HG03066 (cell line): ENCODE measurements around the gene GPR25.
"Not testable (repeated sequence)": the region's sequence is repeated elsewhere in the genome, so short reads cannot be mapped to it uniquely, and the experiment has no call there.

Source experiments
- ATAC-seq: cut with Tn5 transposase; IDR thresholded peaks from one replicate; pipeline ENCODE4 v1.9.1; 2021; ENCODE audit warnings: low read depth; ENCODE audit not compliant: unreplicated experiment

GPR25 gene

GRCh38 chr1:200909071-200909470 is 36.3 kb downstream of the GPR25 start:
- ATAC-seq: no peak

GRCh38 chr1:200909757-200910239 is 37.0 kb downstream of the GPR25 start:
- ATAC-seq: no peak

DNA sequence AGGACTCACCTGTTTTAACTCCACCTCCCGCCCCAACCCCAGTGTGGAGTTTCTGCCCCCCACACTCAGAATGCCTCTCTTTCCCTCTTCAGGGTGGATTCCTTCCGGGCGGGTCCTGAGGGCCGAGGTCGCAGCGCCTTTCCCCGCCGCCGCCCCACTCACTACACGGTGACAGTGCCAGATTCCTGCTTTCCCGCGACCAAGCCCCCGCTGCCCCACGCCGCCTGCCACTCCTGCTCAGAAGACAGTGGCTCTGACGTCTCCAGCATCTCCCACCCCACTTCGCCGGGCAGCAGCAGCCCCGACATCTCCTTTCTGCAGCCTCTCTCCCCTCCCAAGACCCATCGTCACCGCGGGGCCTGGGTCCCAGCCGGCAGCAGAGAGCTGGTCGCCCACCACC is 38.6 kb downstream of the GPR25 start:
- ATAC-seq: no peak

DNA sequence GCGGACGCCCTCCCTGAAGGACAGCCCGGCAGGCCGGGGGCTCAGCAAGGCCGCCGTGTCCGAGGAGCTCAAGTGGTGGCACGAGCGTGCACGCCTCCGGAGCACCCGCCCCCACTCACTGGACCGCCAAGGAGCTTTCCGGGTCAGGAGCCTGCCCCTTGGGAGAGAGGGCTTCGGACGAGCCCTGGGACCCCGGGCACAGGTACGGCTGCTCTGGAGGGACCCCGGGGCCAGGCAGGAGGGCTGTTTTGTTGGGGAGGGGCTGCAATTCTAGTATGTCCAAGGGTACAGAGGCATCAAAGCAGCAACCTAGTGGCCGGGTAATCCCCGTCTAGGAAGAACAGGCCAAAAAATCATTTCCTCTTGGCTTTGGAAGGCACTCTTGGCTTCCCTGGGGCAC is 39.2 kb downstream of the GPR25 start:
- ATAC-seq: not testable (repeated sequence)

DNA sequence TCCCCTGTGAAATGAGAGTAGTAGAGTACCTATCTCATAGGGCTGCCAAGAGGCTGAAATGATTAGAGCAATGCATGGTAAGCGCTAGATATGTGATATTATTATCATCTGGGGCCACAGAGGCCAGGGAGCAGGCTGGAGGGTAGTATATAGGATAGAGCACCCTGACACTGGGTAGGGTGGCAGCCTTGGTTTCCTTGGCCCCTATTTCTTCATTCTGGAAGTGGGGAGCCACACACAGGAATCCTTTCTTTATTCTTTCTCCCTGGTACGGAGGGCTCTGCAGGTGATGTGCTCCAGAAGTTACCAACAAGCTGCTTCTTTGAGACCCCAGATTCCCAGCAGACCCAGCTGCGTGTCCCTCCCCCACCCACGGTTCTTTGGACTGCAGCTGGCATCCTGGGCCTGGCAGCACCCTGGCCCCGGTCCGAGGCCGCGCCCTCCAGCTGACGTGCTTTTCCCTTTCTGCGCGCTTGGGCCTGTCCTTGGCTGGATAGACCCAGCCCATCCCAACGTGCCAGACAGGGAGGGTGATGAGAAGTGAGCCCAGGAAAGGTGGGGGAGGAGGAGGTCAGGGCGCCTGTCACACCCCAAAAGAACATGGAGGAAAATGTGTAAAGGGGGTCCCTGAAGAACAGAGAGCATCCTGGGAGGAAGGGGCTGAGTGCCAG is 40.1 kb downstream of the GPR25 start:
- no peak for ATAC-seq

DNA sequence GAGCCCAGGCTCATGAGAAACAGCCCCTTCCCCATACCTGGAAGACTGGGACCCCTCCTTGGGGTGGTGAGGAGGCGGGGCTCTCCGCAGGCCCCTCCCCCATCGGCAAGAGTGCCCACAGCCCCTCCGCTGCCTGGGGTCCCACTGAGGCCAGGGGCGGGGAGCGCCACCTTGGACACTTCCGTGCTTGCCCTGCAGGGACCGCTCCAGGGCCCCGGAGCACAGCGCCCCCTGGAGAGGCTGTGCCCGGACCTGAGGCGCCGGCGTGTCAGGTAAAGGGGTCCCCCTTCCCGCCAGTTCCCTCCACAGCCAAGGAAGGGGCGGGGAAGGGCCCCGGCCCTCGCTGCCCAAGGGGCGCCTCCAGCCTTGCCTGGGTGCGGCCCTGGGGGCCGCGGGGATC is 43.4 kb downstream of the GPR25 start:
- no peak for ATAC-seq

DNA sequence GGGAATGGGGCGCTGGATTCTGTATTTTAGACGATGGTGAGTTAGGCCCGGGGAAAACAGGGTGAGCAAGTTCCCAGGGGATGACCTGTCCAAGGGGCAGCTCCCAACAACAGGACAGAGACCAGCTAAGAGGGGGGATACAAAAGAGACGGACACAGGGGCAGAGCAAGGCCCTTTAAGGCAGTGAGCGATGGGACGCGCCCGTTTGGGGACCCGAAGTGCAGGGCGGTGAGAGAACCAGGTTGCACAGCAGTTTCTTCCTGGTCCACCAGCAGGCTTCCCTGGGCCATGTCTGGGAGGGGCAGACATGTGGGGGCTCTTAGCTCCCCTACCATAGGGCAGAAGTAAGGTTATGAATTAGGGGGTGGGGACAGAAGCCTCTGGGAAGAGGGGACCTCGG is 43.9 kb downstream of the GPR25 start:
- no peak for ATAC-seq

DNA sequence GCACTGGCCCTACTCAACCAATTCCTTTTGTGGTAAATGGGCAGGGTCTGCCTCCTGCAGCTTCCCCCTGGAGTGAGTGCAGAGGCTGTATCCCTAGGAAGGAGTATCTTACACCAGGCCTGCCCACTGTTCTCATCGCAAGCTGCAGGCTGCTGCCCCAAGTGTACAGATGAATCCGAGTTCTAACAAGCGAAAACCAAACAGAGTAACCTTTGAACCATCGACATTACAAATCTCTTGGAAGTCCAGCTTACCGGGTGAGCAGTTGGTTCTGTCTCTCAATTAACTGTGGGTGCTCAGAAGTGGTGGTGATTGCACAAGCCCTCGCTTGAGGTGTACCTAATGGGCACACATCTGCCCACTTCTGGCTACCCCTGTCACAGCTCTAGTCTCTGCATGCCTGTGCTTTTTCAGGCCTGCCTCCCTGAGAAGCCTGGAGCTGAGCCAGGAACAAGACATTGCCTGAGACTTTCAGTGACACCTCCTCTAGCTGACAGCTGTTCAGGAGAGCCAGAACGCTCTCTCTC is 44.6 kb downstream of the GPR25 start:
- no peak for ATAC-seq

DNA sequence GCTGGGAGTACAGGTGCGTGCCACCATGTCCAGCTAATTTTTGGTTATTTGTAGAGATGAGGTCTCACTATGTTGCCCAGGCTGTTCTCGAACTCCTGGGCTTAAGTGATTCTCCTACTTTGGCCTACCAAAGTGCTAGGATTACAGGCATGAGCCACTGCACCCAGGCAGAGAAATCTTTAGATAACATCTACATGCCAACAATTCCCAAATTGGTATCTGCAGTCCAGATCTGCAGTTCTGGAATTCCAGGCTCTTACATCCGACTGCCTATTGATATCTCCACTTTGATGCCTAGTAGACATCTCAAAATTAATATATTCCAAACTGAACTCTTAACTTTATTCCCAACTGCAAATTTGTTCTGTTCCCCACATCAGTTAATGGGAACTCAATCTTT is 45.2 kb downstream of the GPR25 start:
- no peak for ATAC-seq

DNA sequence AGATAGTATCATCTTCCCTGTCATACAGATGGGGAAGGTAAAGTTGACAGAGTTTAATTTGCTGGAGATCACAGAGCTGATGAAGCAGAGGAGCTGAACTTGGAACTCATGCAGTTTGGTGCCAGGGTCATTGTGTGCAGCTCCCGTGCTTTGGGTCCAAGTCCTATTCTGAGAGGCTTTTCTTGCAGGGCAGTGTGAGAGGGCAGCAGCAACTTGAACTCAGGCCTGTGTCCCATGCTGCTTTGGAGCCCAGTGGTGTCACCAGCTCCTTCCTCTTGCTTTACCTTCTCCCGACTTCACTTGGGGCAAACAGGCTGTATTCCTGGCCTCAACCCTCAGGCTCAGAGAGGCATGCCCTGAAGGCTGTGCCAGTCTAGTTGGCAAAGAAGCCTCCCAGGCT is 46.6 kb downstream of the GPR25 start:
- no peak for ATAC-seq

GRCh38 chr1:200921571-200922110 is 48.9 kb downstream of the GPR25 start:
- no peak for ATAC-seq

DNA sequence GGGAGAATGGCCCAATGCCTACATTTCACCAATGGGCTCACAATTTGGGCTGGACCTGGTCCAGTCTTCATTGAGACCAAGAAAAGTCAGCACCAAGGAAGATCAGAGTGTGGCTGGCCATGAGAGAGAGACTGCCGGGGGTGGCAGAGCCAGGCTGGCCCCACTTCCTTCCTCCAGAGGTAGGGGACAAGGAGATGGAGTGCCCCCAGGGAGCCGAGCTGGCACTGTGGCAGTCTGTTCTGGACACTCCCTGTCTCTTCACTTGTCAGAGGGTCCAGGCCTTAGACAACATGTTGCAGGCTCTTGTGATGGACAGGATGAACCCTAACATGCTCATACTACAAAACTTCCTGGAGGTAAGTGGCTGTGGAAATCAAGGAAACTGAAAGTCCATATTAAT is 49.6 kb downstream of the GPR25 start:
- no peak for ATAC-seq

GRCh38 chr1:200923601-200924000 is 50.8 kb downstream of the GPR25 start:
- ATAC-seq: no peak
